SK-N-SH (cell line): ENCODE measurements around the gene MAPRE2.

Experiments used
- EP300 ChIP-seq, 2 experiments: IDR thresholded peaks; 2 replicates each; pipeline versions ENCODE4 v1.4.0 to v1.6.1; 2012; ENCODE audit warnings: borderline replicate concordance in 1 of 2, low read depth in 1 of 2, low read length in 1 of 2
- EZH2phosphoT487 ChIP-seq: fragments of 200-600 bp; sonication (generic); IDR thresholded peaks from 2 replicates; pipeline ENCODE4 v1.6.1; 2017; ENCODE audit warnings: low read depth, mixed run types, mild to moderate bottlenecking, antibody characterized with exemption, moderate library complexity, borderline replicate concordance
- NFIC ChIP-seq: IDR thresholded peaks from 2 replicates; pipeline ENCODE4 v1.4.0; 2012; ENCODE audit warnings: borderline replicate concordance
- RCOR1 ChIP-seq: fragments of 150-350 bp; IDR thresholded peaks from 2 replicates; pipeline ENCODE4 v1.6.1; 2017; ENCODE audit warnings: antibody characterized with exemption, low read length
- TF ChIP-seq, protein P1 (sequence below): fragments of 150-350 bp; IDR thresholded peaks from 2 replicates; pipeline ENCODE4 v1.6.1; 2016; ENCODE audit warnings: mild to moderate bottlenecking, low read depth, low read length
- TF ChIP-seq, protein P2 (sequence below): fragments of 200-600 bp; sonication (generic); IDR thresholded peaks from 2 replicates; pipeline ENCODE4 v1.6.1; 2017; ENCODE audit warnings: antibody characterized with exemption, mild to moderate bottlenecking, moderate library complexity
- TF ChIP-seq, protein P3 (sequence below): IDR thresholded peaks from 2 replicates; pipeline ENCODE4 v1.4.0; 2012; ENCODE audit warnings: low read depth, borderline replicate concordance

DNA sequence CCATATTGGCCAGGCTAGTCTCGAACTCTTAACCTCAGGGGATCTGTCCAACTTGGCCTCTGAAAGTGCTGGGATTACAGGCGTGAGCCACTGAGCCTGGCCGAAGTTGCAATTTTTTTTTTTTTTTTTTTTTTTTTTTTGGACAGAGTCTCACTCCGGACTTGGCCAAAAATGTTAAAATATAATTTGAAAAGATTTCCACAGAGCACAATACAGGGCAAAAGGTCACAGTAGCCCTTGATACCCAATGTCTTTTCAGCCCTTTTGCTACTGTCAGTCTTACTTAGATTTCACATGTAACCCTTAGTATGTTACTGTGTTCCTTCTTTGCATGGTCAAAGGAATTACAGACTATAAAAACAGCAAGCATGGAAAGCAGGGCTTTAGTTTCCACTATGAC is 42.6 kb upstream of the MAPRE2 start:
- TF ChIP-seq EZH2phosphoT487 (no peak), RCOR1 (no peak), EP300 (IDR thresholded peaks at IDR 0.05; ENCODE audit: borderline replicate concordance in 1 of 2, low read depth in 1 of 2, low read length in 1 of 2) (no peak), NFIC (no peak)
- TF ChIP-seq, protein P1, sequence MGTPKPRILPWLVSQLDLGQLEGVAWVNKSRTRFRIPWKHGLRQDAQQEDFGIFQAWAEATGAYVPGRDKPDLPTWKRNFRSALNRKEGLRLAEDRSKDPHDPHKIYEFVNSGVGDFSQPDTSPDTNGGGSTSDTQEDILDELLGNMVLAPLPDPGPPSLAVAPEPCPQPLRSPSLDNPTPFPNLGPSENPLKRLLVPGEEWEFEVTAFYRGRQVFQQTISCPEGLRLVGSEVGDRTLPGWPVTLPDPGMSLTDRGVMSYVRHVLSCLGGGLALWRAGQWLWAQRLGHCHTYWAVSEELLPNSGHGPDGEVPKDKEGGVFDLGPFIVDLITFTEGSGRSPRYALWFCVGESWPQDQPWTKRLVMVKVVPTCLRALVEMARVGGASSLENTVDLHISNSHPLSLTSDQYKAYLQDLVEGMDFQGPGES: no peak
- TF ChIP-seq, protein P2, sequence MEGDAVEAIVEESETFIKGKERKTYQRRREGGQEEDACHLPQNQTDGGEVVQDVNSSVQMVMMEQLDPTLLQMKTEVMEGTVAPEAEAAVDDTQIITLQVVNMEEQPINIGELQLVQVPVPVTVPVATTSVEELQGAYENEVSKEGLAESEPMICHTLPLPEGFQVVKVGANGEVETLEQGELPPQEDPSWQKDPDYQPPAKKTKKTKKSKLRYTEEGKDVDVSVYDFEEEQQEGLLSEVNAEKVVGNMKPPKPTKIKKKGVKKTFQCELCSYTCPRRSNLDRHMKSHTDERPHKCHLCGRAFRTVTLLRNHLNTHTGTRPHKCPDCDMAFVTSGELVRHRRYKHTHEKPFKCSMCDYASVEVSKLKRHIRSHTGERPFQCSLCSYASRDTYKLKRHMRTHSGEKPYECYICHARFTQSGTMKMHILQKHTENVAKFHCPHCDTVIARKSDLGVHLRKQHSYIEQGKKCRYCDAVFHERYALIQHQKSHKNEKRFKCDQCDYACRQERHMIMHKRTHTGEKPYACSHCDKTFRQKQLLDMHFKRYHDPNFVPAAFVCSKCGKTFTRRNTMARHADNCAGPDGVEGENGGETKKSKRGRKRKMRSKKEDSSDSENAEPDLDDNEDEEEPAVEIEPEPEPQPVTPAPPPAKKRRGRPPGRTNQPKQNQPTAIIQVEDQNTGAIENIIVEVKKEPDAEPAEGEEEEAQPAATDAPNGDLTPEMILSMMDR: no peak
- TF ChIP-seq, protein P3, sequence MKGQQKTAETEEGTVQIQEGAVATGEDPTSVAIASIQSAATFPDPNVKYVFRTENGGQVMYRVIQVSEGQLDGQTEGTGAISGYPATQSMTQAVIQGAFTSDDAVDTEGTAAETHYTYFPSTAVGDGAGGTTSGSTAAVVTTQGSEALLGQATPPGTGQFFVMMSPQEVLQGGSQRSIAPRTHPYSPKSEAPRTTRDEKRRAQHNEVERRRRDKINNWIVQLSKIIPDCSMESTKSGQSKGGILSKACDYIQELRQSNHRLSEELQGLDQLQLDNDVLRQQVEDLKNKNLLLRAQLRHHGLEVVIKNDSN: no peak
